H9 (cell line): Measurements from ENCODE around the gene MSH4. TPM values are rescaled to one million over a fixed set of nuclear protein-coding genes. Genes with fewer than 3 reads are reported as not detected.

Experiments
- DNase-seq: peaks from one replicate; pipeline ENCODE4 v3.0.0-alpha.2; 2017
- H2AFZ ChIP-seq: one replicate; pipeline ENCODE4 v1.6.1; 2013; ENCODE audit warnings: mild to moderate bottlenecking, low read length, control low read depth, moderate library complexity
- H2AK5ac ChIP-seq: 2 replicates; pipeline ENCODE4 v1.6.1; 2013; ENCODE audit warnings: low read length, control low read depth, mixed read lengths; ENCODE audit not compliant: insufficient read length
- H2BK120ac ChIP-seq: one replicate; pipeline ENCODE4 v1.6.1; 2013; ENCODE audit warnings: low read depth, mild to moderate bottlenecking, low read length, control low read depth, inconsistent platforms; ENCODE audit not compliant: poor library complexity, severe bottlenecking
- H2BK12ac ChIP-seq: 2 replicates; pipeline ENCODE4 v1.6.1; 2013; ENCODE audit warnings: low read length, control low read depth, mixed read lengths, low read depth; ENCODE audit not compliant: insufficient read length
- H2BK15ac ChIP-seq: 2 replicates; pipeline ENCODE4 v1.6.1; 2013; ENCODE audit warnings: low read depth, low read length, control low read depth
- H2BK20ac ChIP-seq: one replicate; pipeline ENCODE4 v1.6.1; 2013; ENCODE audit warnings: low read depth, mild to moderate bottlenecking, low read length, control low read depth, inconsistent platforms; ENCODE audit not compliant: poor library complexity, severe bottlenecking
- H2BK5ac ChIP-seq: 2 replicates; pipeline ENCODE4 v1.6.1; 2013; ENCODE audit warnings: low read length, control low read depth, mixed read lengths; ENCODE audit not compliant: insufficient read length
- H3K14ac ChIP-seq: 2 replicates; pipeline ENCODE4 v1.6.1; 2013; ENCODE audit warnings: low read length, control low read depth; ENCODE audit not compliant: insufficient read depth
- H3K18ac ChIP-seq: 2 replicates; pipeline ENCODE4 v1.6.1; 2013; ENCODE audit warnings: low read depth, mild to moderate bottlenecking, mixed read lengths, low read length, control low read depth; ENCODE audit not compliant: insufficient read length
- H3K23ac ChIP-seq: 2 replicates; pipeline ENCODE4 v1.6.1; 2013; ENCODE audit warnings: low read length, control low read depth, mixed read lengths, low read depth; ENCODE audit not compliant: insufficient read length
- H3K23me2 ChIP-seq: 2 replicates; pipeline ENCODE4 v1.6.1; 2013; ENCODE audit warnings: low read depth, mild to moderate bottlenecking, mixed read lengths, low read length, control low read depth; ENCODE audit not compliant: insufficient read length, poor library complexity, severe bottlenecking
- H3K27ac ChIP-seq: 2 replicates; pipeline ENCODE4 v1.5.1; 2013; ENCODE audit warnings: low read length, control low read depth, mixed read lengths, low read depth; ENCODE audit not compliant: insufficient read length
- H3K27me3 ChIP-seq: 2 replicates; pipeline ENCODE4 v1.6.1; 2013; ENCODE audit warnings: low read length, control low read depth, inconsistent platforms; ENCODE audit not compliant: insufficient read depth
- H3K4ac ChIP-seq: 2 replicates; pipeline ENCODE4 v1.6.1; 2013; ENCODE audit warnings: low read depth, mild to moderate bottlenecking, control low read depth, inconsistent platforms, low read length, moderate library complexity
- H3K4me1 ChIP-seq: 2 replicates; pipeline ENCODE4 v1.6.1; 2013; ENCODE audit warnings: low read length, control low read depth, inconsistent platforms; ENCODE audit not compliant: insufficient read depth
- H3K4me2 ChIP-seq: 2 replicates; pipeline ENCODE4 v1.6.1; 2013; ENCODE audit warnings: low read length, control low read depth, mixed read lengths; ENCODE audit not compliant: insufficient read length, insufficient read depth
- H3K56ac ChIP-seq: 2 replicates; pipeline ENCODE4 v1.6.1; 2013; ENCODE audit warnings: low read depth, mild to moderate bottlenecking, mixed read lengths, low read length, control low read depth; ENCODE audit not compliant: insufficient read length
- H3K79me1 ChIP-seq: 2 replicates; pipeline ENCODE4 v1.6.1; 2013; ENCODE audit warnings: low read depth, mild to moderate bottlenecking, moderate library complexity, low read length, control low read depth, inconsistent platforms; ENCODE audit not compliant: insufficient read depth, poor library complexity, severe bottlenecking
- H3K79me2 ChIP-seq: 2 replicates; pipeline ENCODE4 v1.6.1; 2013; ENCODE audit warnings: low read length, control low read depth, inconsistent platforms; ENCODE audit not compliant: insufficient read depth
- H3K9ac ChIP-seq: 2 replicates; pipeline ENCODE4 v1.6.1; 2013; ENCODE audit warnings: low read length, control low read depth, mixed read lengths; ENCODE audit not compliant: insufficient read length; ENCODE audit errors: extremely low read depth
- H3K9me3 ChIP-seq: one replicate; pipeline ENCODE4 v1.6.1; 2013; ENCODE audit warnings: low read depth, low read length, inconsistent platforms; ENCODE audit not compliant: control insufficient read depth
- H3T11ph ChIP-seq: one replicate; pipeline ENCODE4 v1.6.1; 2013; ENCODE audit warnings: mild to moderate bottlenecking, low read length, control low read depth, inconsistent platforms
- H4K20me1 ChIP-seq: one replicate; pipeline ENCODE4 v1.6.1; 2013; ENCODE audit not compliant: control insufficient read depth, insufficient read length, insufficient read depth
- H4K5ac ChIP-seq: 2 replicates; pipeline ENCODE4 v1.6.1; 2013; ENCODE audit warnings: low read depth, mild to moderate bottlenecking, mixed read lengths, low read length, control low read depth; ENCODE audit not compliant: insufficient read length
- H4K8ac ChIP-seq: replicated peaks from 2 replicates; pipeline ENCODE4 v1.6.1; 2013; ENCODE audit warnings: low read length, control low read depth, mixed read lengths, low read depth; ENCODE audit not compliant: insufficient read length
- H4K91ac ChIP-seq: 2 replicates; pipeline ENCODE4 v1.6.1; 2013; ENCODE audit warnings: low read depth, mild to moderate bottlenecking, moderate library complexity, mixed read lengths, low read length, control low read depth; ENCODE audit not compliant: insufficient read length
- H3K27ac Mint-ChIP-seq, 3 experiments: 2 replicates in 2 of 3; 3 replicates in 1 of 3; pipeline ENCODE4 v1.8.0; 2020 to 2021; ENCODE audit warnings: mixed read lengths in 3 of 3, mild to moderate bottlenecking in 1 of 3, moderate library complexity in 1 of 3
- H3K27me3 Mint-ChIP-seq: 2 replicates; pipeline ENCODE4 v1.8.0; 2021; ENCODE audit warnings: low read depth, mild to moderate bottlenecking, moderate library complexity, mixed read lengths
- H3K36me3 Mint-ChIP-seq, 3 experiments: 2 replicates in 2 of 3; 3 replicates in 1 of 3; pipeline ENCODE4 v1.8.0; 2020 to 2021; ENCODE audit warnings: low read depth in 3 of 3, mixed read lengths in 3 of 3; ENCODE audit not compliant: insufficient read depth in 1 of 3
- H3K4me1 Mint-ChIP-seq, 2 experiments: 2 replicates each; pipeline ENCODE4 v1.8.0; 2020; ENCODE audit warnings: mixed read lengths in 2 of 2
- H3K4me3 Mint-ChIP-seq, 2 experiments: 2 replicates in 1 of 2; 3 replicates in 1 of 2; pipeline ENCODE4 v1.8.0; 2020 to 2021; ENCODE audit warnings: mild to moderate bottlenecking in 2 of 2, mixed read lengths in 2 of 2, moderate library complexity in 1 of 2
- H3K9me3 Mint-ChIP-seq, 2 experiments: 2 replicates in 1 of 2; 3 replicates in 1 of 2; pipeline ENCODE4 v1.8.0; 2020; ENCODE audit warnings: mild to moderate bottlenecking in 2 of 2, mixed read lengths in 2 of 2, moderate library complexity in 1 of 2
- WGBS: extraction: QIAGEN DNeasy Blood & Tissue Kit; methylation state at CpG from one replicate; pipeline ENCODE4 v1.1.7; 2013; ENCODE audit warnings: missing lambda C conversion rate, low lambda C conversion rate, mixed read lengths; ENCODE audit not compliant: insufficient read length; ENCODE audit errors: extremely low coverage; 5-methylcytosine and 5-hydroxymethylcytosine counted together
- total RNA-seq: library from RNA; stranded (reverse); gene quantifications from 2 replicates; pipeline ENCODE4 v1.2.1, GENCODE V29; 2021
- TF ChIP-seq, protein P1 (sequence below): fragments of 200-600 bp; sonication (generic); conservative IDR thresholded peaks from 3 replicates; pipeline ENCODE4 v1.8.0; 2021; ENCODE audit warnings: antibody characterized with exemption, mild to moderate bottlenecking

Gene MSH4
- total RNA-seq, 1 experiment from 2014 or later: 0.63 TPM

DNA sequence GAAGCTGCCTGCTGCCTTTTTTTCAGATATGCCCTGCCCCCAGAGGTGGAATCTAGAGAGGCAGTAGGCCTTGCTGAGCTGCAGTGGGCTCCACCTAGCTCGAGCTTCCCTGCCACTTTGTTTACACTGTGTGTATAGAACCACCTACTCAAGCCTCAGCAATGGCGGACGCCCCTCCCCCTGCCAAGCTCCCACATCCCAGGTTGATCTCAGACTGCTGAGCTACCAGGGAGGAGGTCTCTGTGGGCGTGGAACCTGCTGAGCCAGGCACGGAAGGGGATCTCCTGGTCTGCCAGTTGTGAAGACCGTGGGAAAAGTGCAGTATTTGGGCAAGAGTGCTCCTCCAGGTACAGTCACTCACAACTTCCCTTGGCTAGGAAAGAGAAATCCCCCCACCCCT, 65.1 kb downstream of the MSH4 start:
- Histone ChIP-seq H3K79me1 (no peaks in the 10 kb centered on the region), H2AK5ac (no peak overlapping the region), H3K9me3 (no peaks in the 10 kb centered on the region), H2BK5ac (no peak overlapping the region), H3K4me1 (no peaks in the 10 kb centered on the region), H3K9ac (no peak overlapping the region), H4K5ac (no peak overlapping the region), H4K91ac (no peak overlapping the region), H3K4me2 (no peak overlapping the region), H3K23me2 (no peaks in the 10 kb centered on the region), H3K14ac (no peak overlapping the region), H2AFZ (no peak overlapping the region), H3K56ac (no peak overlapping the region), H3K18ac (no peak overlapping the region), H2BK120ac (no peak overlapping the region), H3K23ac (no peak overlapping the region), H3K79me2 (no peaks in the 10 kb centered on the region), H3K27ac (no peak overlapping the region), H3T11ph (no peak overlapping the region), H3K4ac (no peak overlapping the region), H2BK20ac (no peak overlapping the region), H4K8ac (no peak overlapping the region), H3K27me3 (no peaks in the 10 kb centered on the region), H2BK15ac (no peak overlapping the region), H4K20me1 (no peaks in the 10 kb centered on the region), H2BK12ac (no peak overlapping the region)
- no peak overlapping the region for H3K4me3 Mint-ChIP-seq
- TF ChIP-seq, protein P1, sequence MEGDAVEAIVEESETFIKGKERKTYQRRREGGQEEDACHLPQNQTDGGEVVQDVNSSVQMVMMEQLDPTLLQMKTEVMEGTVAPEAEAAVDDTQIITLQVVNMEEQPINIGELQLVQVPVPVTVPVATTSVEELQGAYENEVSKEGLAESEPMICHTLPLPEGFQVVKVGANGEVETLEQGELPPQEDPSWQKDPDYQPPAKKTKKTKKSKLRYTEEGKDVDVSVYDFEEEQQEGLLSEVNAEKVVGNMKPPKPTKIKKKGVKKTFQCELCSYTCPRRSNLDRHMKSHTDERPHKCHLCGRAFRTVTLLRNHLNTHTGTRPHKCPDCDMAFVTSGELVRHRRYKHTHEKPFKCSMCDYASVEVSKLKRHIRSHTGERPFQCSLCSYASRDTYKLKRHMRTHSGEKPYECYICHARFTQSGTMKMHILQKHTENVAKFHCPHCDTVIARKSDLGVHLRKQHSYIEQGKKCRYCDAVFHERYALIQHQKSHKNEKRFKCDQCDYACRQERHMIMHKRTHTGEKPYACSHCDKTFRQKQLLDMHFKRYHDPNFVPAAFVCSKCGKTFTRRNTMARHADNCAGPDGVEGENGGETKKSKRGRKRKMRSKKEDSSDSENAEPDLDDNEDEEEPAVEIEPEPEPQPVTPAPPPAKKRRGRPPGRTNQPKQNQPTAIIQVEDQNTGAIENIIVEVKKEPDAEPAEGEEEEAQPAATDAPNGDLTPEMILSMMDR: peak; percentile 28; the same call in 2 of the 3 replicates
- no peaks in the 10 kb centered on the region for H3K36me3 Mint-ChIP-seq
- DNase-seq: peak; percentile 54
- no peak overlapping the region for H3K27ac Mint-ChIP-seq
- H3K4me1 Mint-ChIP-seq: peaks cover 0 to 3% of the 10 kb centered on the region in 2 experiments; a peak in 2 of 4 replicates
- no CpG with 5 or more reads among the region's 6 CpGs for whole genome bisulfite sequencing
- no peaks in the 10 kb centered on the region; a peak in 1 of 5 replicates for H3K9me3 Mint-ChIP-seq
- H3K27me3 Mint-ChIP-seq: no peaks in the 10 kb centered on the region
